Iris pigment epithelial cell (primary cell): ENCODE results near the gene RNF17.
"Not testable (repeated sequence)": the region's sequence is repeated elsewhere in the genome, so short reads cannot be mapped to it uniquely, and the experiment has no call there.

Source experiments
- DNase-seq: peaks from one replicate; pipeline ENCODE4 v3.0.0-alpha.2; 2011; ENCODE audit warnings: low read depth

The RNF17 gene

DNA sequence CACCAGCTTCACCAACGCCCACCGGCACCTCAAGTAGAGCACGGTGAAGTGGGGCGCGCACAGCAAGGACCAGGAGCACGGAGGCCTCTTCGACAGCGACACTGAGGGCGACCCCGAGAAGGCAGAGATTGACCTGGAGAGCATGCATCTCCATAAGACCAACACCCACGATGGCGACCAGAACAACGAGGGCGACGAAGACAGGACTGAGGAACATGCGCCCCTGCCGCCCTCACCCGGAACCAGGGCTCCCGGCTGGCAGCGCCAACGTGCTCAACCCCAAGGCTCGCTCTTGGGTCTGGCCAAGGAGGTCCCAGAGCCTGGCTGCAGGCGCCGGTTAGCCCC, 18.5 kb upstream of the RNF17 start:
- no peak for DNase-seq

DNA sequence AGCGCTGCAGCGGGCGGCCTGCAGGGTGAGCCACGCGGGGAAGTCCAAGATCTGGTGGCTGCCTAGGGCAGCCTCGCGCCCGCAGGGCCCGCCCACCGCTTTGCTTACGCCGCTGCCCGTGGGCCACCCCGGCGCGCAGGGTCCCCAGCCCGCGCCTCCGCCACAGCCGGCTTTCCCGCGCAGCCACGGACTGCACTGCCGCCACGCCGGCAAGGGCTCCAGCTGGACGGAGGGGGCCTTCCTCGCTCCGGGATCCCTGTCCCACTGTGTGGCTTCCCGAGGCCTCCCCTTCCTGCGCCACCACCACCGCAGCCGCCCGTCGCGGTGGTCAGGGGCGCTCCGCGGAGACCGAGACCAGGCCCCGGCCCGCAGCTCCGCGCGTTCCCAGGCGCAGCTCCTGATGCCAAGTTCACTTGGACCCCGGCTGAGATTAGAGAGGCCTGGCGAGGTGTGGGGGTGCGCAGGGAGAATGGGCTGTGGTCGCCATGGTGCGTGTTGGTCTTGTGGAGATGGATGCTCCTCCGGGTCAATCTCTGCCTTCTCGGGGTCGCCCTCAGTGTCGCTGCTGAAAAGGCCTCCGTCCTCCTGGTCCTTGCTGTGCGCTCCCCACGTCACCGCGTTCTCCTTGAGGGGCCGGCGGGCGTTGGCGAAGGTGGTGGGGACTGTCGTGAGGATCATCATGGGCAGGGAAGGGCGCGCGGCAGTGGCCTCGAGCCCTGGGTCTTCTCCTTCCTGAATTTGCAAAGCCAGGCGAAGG, 17.9 kb upstream of the RNF17 start:
- DNase-seq: peak; percentile 7

- peak; percentile 36 for DNase-seq
Measured at GRCh38 chr13:24746618-24747247, 17.2 kb upstream of the RNF17 start.

GRCh38 chr13:24747248-24748060, 16.5 kb upstream of the RNF17 start:
- peak; percentile 40 for DNase-seq

DNA sequence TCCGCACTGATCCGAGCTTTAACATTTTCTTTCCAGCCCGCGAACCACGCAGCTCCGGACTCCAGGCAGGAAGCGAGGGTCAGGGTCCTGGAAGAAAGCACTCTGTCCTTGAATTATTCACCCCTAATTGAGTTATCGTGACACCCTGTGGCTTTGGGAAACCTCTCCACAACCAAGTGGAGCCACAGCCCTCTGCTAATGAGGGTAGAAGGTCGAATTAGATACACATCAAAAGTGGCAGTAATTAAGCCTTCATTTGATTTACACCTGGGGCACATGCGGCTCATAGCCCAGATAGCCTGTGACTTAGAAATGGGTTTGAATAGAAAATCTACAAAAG, 15.9 kb upstream of the RNF17 start:
- DNase-seq: no peak

DNA sequence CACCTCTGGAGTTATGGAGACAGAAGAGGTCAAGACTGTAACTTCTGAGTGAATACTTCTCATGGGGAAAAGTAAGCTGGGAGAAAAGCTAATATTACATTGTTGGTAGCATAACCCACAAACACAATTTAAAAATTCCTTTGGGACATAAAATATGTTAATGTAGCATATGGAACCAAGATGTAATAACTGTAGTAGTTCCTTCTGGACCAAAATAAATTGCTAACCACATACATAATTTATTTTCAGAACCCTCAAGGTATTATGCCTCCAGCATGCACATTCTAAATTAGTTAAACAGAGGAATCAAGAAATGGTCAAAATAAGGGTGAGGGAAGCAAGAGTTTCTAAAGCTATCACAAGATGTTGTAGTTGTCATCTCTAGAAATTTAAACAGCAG, 4.8 kb upstream of the RNF17 start:
- DNase-seq: no peak

DNA sequence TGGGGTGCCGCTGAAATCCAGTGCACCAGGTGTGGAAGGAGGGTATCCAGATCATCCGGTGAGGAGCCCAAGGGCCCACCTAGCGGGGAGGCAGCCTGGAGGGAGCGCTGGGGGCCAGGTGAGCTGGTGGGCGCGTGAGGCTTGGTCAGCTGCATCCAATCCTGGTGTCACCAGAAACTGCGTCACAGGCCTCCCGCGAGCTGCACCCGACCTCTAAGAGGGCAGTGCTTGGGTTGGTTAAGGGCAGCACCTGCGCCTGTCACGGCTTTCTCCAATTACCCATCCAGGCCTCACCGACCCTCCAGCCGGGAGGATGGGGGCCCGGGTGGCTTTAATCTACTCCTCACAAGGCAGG, 284 bp downstream of the RNF17 start:
- no peak for DNase-seq

GRCh38 chr13:24777171-24777570, 13.2 kb downstream of the RNF17 start:
- DNase-seq: no peak

- peak; percentile 6 for DNase-seq
Measured at GRCh38 chr13:24784319-24784718, 20.4 kb downstream of the RNF17 start.

GRCh38 chr13:24788538-24788937, 24.6 kb downstream of the RNF17 start:
- no peak for DNase-seq

DNA sequence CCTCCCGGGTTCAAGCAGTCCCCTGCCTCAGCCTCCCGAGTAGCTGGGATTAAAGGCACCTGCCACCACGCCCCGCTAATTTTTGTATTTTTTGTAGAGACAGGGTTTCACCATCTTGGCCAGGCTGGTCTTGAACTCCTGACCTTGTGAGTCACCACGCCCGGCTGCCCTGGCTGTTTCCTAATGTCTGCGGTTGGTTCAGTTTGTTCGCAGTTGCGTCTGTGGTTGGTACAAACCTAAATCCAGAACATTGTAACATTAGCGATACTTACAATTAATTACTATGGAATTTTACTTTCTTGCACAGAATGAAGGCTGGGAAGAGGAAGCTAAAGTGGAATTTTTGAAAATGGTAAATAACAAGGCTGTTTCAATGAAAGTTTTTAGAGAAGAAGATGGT, 38.1 kb downstream of the RNF17 start:
- peak; percentile 10 for DNase-seq

DNA sequence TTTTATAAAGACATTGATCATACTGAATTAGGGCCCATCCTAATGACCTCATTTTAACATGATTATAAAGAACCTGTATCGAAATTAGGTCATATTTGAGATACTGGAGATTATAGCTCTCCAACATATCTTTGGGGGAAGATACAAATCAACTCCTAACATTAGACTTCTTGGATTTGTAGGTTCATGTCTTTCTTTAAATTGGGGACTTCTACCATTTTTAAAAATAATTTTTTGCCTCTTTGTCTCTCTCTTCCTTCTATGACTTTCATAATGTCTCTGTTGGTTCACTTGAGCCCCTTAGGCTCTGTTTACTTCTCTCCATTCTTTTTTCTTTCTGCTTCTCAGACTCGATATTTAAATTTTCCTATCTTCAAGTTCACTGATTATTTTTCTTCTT, 57.2 kb downstream of the RNF17 start:
- DNase-seq: no peak

DNA sequence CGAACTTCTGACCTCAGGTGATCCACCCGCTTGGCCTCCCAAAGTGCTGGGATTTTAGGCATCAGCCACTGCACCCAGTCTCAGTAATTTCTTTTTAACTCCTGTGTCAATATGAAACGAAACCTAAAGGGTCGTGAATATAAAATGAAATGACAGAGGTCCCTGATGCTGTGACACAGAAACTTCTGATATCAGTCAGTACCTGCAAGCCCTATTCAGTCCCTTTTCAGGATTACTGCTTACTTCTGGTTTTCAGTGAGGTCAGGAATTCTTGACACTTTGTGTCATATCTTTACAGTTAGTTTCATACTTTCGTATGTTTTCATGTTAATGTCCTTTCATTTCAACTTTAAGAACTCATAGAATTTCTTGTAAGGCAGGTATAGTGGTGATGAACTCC, 58.7 kb downstream of the RNF17 start:
- DNase-seq: no peak

DNA sequence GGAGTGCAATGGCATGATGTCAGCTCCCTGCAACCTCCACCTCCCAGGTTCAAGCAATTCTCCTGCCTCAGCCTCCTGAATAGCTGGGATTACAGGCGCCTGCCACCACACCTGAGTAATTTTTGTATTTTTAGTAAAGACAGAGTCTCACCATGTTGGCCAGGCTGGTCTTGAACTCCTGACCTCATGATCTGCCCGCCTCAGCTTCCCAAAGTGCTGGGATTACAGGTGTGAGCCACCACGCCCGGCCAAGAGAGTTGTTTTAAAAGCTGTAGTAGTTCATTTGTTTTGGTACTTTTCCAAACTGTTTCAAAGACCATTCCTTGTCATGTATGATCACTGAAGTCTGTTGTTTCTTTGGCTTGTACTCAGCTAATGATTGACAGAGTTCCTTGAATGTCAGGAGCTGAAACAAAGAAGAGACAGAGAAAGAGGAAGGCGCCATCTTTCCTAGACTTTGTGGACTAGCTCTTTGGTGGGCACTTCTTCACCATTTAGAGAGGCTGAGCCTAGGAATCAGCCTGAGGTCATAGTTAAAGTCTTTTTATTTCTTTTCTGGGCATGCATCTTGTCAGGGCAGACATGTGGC, 59.2 kb downstream of the RNF17 start:
- not testable (repeated sequence) for DNase-seq

- no peak for DNase-seq
Measured at GRCh38 chr13:24827799-24828198, 63.8 kb downstream of the RNF17 start.

- DNase-seq: no peak
Measured at GRCh38 chr13:24834902-24835510, 71.0 kb downstream of the RNF17 start.

DNA sequence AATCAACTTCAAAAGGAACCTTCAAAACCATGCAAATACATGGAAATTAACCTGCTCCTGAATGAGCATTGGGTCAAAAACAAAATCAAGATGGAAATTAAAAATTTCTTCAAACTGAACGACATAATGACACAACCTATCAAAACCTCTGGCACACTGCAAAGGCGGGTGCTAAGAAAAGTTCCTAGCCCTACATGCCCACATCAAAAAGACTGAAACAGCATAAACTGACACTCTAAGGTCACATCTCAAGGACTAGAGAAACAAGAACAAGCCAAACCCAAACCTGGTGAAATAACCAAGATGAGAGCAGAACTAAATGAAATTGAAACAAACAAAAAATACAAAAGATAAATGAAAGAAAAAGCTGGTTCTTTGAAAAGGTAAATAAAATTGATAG, 73.6 kb downstream of the RNF17 start:
- DNase-seq: not testable (repeated sequence)

GRCh38 chr13:24842549-24843274, 78.7 kb downstream of the RNF17 start:
- no peak for DNase-seq

DNA sequence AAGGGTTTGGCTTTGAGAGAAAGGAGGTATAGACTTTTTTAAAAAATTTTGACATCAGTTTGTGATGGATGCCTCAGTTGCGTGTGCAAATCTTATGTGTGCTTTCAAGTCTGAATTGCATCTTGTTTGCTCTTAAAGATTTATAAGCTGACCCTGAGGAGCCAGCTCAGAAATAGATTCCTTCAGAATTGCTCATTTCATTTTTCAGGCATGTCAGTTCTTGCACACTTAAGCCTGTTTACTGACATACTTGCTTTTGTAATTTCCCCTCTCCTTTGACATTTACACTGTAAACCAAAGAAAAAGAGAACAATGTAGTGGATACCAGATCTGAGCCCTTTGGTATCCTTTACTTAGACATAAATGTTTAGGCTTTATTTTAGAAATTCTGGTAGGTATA, 87.6 kb downstream of the RNF17 start:
- DNase-seq: peak; percentile 89

- peak; percentile 50 for DNase-seq
Measured at GRCh38 chr13:24854311-24854710, 90.3 kb downstream of the RNF17 start.

- DNase-seq: no peak
Measured at GRCh38 chr13:24858953-24859352, 95.0 kb downstream of the RNF17 start.

GRCh38 chr13:24860770-24861169, 96.8 kb downstream of the RNF17 start:
- no peak for DNase-seq
